Immature natural killer cell (primary cell): ENCODE data around the gene AP1G2. TPM values are rescaled to one million over a fixed set of nuclear protein-coding genes. Genes with fewer than 3 reads are reported as not detected.

Source experiments
- DNase-seq, 3 donors: peaks; one replicate each; pipeline ENCODE4 v3.0.0; 2022; ENCODE audit warnings: mixed read lengths in 1 of 3
- H3K27ac Mint-ChIP-seq, 6 donors: one replicate each; pipeline ENCODE4 v1.8.0; 2020; ENCODE audit warnings: mixed read lengths in 6 of 6, mild to moderate bottlenecking in 5 of 6, inconsistent platforms in 4 of 6, moderate library complexity in 3 of 6
- H3K27me3 Mint-ChIP-seq, 3 donors: one replicate each; pipeline ENCODE4 v1.8.0; 2020 to 2021; ENCODE audit warnings: low read depth in 3 of 3, mild to moderate bottlenecking in 3 of 3, mixed read lengths in 3 of 3, moderate library complexity in 3 of 3, inconsistent platforms in 1 of 3
- H3K36me3 Mint-ChIP-seq, 3 donors: one replicate each; pipeline ENCODE4 v1.8.0; 2020; ENCODE audit warnings: mixed read lengths in 3 of 3, inconsistent platforms in 2 of 3, mild to moderate bottlenecking in 2 of 3
- H3K4me1 Mint-ChIP-seq, 2 donors: one replicate each; pipeline ENCODE4 v1.8.0; 2020; ENCODE audit warnings: inconsistent platforms in 2 of 2, mild to moderate bottlenecking in 2 of 2, mixed read lengths in 2 of 2, moderate library complexity in 1 of 2
- H3K4me3 Mint-ChIP-seq, 5 donors: one replicate each; pipeline ENCODE4 v1.8.0; 2020; ENCODE audit warnings: mild to moderate bottlenecking in 5 of 5, mixed read lengths in 5 of 5, inconsistent platforms in 3 of 5, moderate library complexity in 3 of 5
- H3K9me3 Mint-ChIP-seq, 6 donors: one replicate each; pipeline ENCODE4 v1.8.0; 2020; ENCODE audit warnings: mild to moderate bottlenecking in 6 of 6, mixed read lengths in 6 of 6, inconsistent platforms in 4 of 6, moderate library complexity in 3 of 6
- polyA plus RNA-seq, 3 donors: library from polyadenylated mRNA; unstranded; fragments of 300-500 nt; fragmentation: Illumina TruSeq; gene quantifications; one replicate each; pipeline ENCODE4 v1.2.3, GENCODE V29; 2021

The AP1G2 gene
- polyA plus RNA-seq, 3 donors from 2014 or later, result 62.9 to 80.7 (median 64.4) TPM

GRCh38 chr14:23529016-23529415, 38.6 kb downstream of the AP1G2 start:
- Mint-ChIP-seq H3K27me3 (peaks cover 0 to 2% (median 2%) of the 10 kb centered on the region in 3 donors), H3K9me3 (no peaks in the 10 kb centered on the region), H3K27ac (no peak overlapping the region), H3K4me1 (no peaks in the 10 kb centered on the region), H3K36me3 (no peaks in the 10 kb centered on the region), H3K4me3 (no peak overlapping the region)
- DNase-seq, result no peak

DNA sequence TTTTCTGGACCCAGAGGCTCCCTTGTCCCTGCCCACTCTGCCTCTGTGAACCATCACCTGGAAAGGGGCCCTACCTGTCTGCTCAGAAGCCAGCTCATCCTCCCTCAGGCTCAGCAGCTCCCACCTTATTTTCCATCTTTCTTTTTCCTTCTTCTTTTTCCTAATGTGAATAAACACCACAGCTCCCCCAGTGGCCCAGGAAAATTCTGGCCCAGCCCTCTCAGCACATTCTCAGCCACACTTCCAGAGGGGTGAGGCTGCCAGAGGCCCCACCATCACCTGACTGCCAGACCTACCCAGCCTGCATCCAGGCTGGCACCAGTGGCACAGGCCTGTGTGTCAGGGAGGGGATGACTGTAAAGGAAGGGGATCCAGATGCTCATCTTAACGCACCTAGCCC, 39.0 kb downstream of the AP1G2 start:
- no peaks in the 10 kb centered on the region for H3K36me3 Mint-ChIP-seq
- H3K4me1 Mint-ChIP-seq, result no peaks in the 10 kb centered on the region
- H3K27me3 Mint-ChIP-seq, result peaks cover 0 to 2% (median 2%) of the 10 kb centered on the region in 3 donors
- no peak overlapping the region for H3K27ac Mint-ChIP-seq
- H3K4me3 Mint-ChIP-seq, result no peak overlapping the region
- no peaks in the 10 kb centered on the region for H3K9me3 Mint-ChIP-seq
- no peak for DNase-seq

DNA sequence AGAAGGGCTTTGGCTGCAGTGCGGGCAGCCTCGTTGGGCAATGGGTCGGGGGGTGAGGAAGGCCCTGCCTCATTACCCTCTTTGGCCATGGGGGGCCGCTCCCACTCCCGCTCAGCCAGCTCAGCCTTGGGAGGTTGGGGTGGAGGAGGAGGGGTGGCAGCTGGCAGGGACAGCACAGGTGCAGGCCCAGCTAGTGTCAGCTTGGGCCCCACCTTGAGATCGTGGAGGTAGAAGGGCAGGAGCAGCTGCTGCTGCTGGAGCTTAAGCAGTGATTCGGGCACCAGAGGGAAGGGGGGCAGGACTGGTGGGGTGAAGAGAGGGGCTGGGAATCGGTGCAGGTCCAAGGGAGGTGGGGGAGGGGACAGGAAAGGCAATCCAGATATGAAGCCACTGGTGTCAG, 42.0 kb downstream of the AP1G2 start:
- no peak overlapping the region for H3K27ac Mint-ChIP-seq
- no peak overlapping the region for H3K4me3 Mint-ChIP-seq
- no peaks in the 10 kb centered on the region for H3K9me3 Mint-ChIP-seq
- H3K4me1 Mint-ChIP-seq, result no peaks in the 10 kb centered on the region
- DNase-seq, result no peak
- peaks cover 0 to 2% (median 2%) of the 10 kb centered on the region in 3 donors for H3K27me3 Mint-ChIP-seq
- H3K36me3 Mint-ChIP-seq, result no peaks in the 10 kb centered on the region

DNA sequence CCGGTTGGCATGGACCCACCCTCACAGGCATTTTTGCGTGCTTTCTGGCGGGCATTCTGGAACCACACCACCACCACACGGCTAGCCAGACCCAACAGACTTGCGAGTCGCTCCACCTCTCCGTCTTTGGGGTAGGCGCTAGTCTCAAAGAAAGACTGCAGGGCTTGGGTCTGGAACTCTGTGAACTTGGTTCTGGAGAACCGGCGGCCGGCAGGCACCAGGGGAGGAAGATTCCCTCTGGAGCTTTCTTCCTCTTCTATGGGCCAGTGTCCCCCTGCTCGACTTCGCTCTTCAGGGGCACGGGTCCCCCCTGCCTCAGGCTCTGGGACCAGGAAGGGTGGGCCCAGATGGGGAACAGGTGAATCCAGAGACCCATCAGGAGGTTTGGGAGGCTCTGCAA, 42.6 kb downstream of the AP1G2 start:
- Mint-ChIP-seq H3K36me3 (no peaks in the 10 kb centered on the region), H3K9me3 (no peaks in the 10 kb centered on the region), H3K4me3 (no peak overlapping the region), H3K4me1 (no peaks in the 10 kb centered on the region), H3K27ac (no peak overlapping the region), H3K27me3 (peaks cover 0 to 2% (median 2%) of the 10 kb centered on the region in 3 donors)
- DNase-seq, result no peak

GRCh38 chr14:23523229-23524016, 44.2 kb downstream of the AP1G2 start:
- no peak for DNase-seq
- Mint-ChIP-seq H3K4me3 (no peak overlapping the region), H3K36me3 (peaks cover 0 to 4% (median 0%) of the 10 kb centered on the region in 3 donors), H3K27ac (no peak overlapping the region), H3K9me3 (no peaks in the 10 kb centered on the region), H3K27me3 (no peaks in the 10 kb centered on the region), H3K4me1 (no peaks in the 10 kb centered on the region)

DNA sequence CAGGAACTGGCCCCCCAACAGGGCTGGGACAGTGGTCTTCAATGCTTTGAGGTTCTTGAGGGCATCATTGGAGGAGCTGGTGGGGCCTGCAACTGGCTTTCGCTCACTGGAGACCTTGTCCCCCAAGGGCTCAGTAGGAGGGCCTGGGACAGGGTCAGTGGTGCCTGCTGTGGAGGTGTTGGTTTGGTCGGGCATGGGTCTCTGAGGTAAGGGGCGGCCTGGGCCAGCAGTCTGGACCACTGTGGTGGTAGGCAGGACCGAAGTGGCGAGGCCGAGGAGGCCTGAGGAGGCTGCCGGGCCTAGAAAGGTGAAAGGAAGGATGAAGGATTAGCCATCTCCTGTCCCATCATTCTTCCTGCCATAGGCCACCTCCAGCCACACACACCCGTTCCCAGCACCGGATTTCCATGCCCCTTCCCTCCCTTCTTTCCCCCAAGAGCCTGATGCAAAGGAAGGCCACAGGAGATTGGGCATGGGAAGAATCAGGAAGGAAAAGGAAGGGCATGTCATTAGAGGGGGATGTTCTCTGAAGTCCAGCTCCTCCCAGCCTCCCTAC, 44.9 kb downstream of the AP1G2 start:
- peaks cover 0 to 4% (median 0%) of the 10 kb centered on the region in 3 donors for H3K36me3 Mint-ChIP-seq

DNA sequence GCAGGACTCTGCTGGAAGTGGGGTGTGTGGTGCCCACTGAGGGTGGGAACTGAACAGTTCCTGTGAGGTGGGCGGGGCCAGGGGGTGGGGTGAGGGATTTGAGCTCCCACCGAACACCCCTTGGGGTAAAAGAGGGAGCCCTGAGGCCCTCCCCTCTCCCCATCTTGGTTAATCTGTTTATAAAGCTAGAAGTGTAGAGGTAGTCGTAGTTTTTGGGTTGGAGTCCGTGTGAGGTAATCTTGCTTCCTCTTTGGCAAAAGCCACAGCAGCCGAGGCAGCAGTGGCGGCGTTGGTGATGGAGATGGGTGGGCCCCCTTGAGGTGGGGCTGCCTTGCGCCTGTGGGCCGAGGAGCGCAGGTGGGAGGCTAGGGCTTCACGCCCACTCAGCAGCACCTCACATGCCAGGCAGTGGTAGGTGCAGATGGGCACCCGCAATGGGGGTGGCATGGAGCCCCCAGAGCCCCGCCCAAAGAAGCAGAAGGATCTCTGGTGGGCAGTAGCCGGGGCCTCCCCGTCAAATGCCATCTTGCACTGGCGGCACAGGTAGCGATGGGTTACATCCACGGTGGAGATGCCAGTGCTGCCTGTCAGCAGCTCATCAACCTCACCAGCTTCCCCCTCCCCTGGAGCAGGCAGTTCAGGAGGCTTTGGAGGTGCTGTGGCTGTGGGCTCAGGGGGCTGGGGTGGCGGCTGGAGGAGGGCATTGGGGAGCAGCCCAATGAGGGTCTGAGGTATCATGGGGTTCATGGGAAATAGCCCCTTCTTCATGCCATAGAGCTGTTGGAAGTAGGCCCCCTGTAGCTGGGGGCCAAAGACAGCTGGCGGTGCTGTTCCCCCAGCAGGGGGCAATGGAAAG, 45.6 kb downstream of the AP1G2 start:
- Mint-ChIP-seq H3K4me3 (no peak overlapping the region), H3K4me1 (no peaks in the 10 kb centered on the region), H3K9me3 (no peaks in the 10 kb centered on the region), H3K27ac (no peak overlapping the region), H3K36me3 (peaks cover 0 to 4% (median 0%) of the 10 kb centered on the region in 3 donors), H3K27me3 (no peaks in the 10 kb centered on the region)
- DNase-seq, result no peak

More for the DNA sequence above, 44.9 kb downstream of the AP1G2 start:
- Mint-ChIP-seq H3K4me1 (no peaks in the 10 kb centered on the region), H3K4me3 (no peak overlapping the region), H3K27me3 (no peaks in the 10 kb centered on the region), H3K9me3 (no peaks in the 10 kb centered on the region), H3K27ac (no peak overlapping the region)
- DNase-seq, result no peak

GRCh38 chr14:23520899-23521533, 46.6 kb downstream of the AP1G2 start:
- no peak for DNase-seq
- Mint-ChIP-seq H3K27ac (no peak overlapping the region), H3K27me3 (no peaks in the 10 kb centered on the region), H3K36me3 (peaks cover 0 to 4% (median 0%) of the 10 kb centered on the region in 3 donors), H3K4me1 (no peaks in the 10 kb centered on the region), H3K4me3 (no peak overlapping the region), H3K9me3 (no peaks in the 10 kb centered on the region)

- Mint-ChIP-seq H3K4me3 (no peak overlapping the region), H3K9me3 (no peaks in the 10 kb centered on the region), H3K36me3 (peaks cover 0 to 5% (median 0%) of the 10 kb centered on the region in 3 donors), H3K27me3 (peaks cover 0 to 1% (median 0%) of the 10 kb centered on the region in 3 donors), H3K27ac (no peak overlapping the region), H3K4me1 (no peaks in the 10 kb centered on the region)
- DNase-seq, result no peak
Measured at GRCh38 chr14:23518709-23519108, 48.9 kb downstream of the AP1G2 start.

DNA sequence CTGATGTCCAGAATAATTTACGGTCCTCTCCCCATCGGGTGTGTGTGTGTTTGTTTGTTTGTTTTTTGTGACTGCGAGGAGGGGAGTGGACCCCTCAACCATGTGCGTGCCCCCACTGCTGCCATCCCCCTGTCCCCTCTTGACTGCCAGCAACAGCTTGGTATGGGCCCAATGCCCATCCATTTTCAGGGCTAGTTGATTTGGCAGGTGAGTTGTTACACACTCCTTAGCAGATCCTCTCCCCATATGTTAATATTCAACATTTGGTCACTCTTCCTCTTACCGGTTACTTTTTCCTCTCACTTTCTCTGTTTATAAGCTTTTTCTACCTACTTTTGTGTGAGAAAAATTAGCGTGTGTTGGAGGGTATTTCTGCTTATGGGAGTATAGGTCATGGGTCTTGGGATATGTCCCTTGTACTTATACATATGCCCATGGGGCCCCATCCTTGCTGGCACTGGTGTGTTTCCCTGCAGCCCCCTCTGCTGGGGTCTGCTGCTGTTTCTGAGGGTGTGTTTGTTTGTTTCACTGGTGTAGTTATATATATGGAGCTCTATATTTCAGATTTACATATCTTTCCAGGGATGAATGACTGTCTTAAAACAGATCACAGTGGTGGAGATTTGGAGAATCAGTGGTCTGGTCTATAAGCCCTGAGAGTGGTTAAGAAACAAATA, 49.8 kb downstream of the AP1G2 start:
- H3K36me3 Mint-ChIP-seq, result peaks cover 0 to 8% (median 0%) of the 10 kb centered on the region in 3 donors
- no peak overlapping the region for H3K4me3 Mint-ChIP-seq
- H3K27me3 Mint-ChIP-seq, result peaks cover 0 to 2% (median 1%) of the 10 kb centered on the region in 3 donors
- no peak overlapping the region for H3K27ac Mint-ChIP-seq
- no peaks in the 10 kb centered on the region for H3K4me1 Mint-ChIP-seq
- DNase-seq, result no peak
- no peaks in the 10 kb centered on the region for H3K9me3 Mint-ChIP-seq

- no peak overlapping the region for H3K4me3 Mint-ChIP-seq
- peaks cover 2 to 5% of the 10 kb centered on the region in 2 donors for H3K4me1 Mint-ChIP-seq
- H3K27me3 Mint-ChIP-seq, result peaks cover 0 to 2% (median 1%) of the 10 kb centered on the region in 3 donors
- no peaks in the 10 kb centered on the region for H3K9me3 Mint-ChIP-seq
- H3K36me3 Mint-ChIP-seq, result peaks cover 3 to 13% (median 4%) of the 10 kb centered on the region in 3 donors
- no peak for DNase-seq
- no peak overlapping the region for H3K27ac Mint-ChIP-seq
Measured at GRCh38 chr14:23514644-23514957, 53.0 kb downstream of the AP1G2 start.

GRCh38 chr14:23513818-23514643, 53.6 kb downstream of the AP1G2 start:
- Mint-ChIP-seq H3K27ac (peak overlapping the region in 1 of 6 donors; percentile 17), H3K36me3 (peaks cover 3 to 13% (median 4%) of the 10 kb centered on the region in 3 donors)

More at GRCh38 chr14:23513818-23514643, 53.6 kb downstream of the AP1G2 start:
- peaks cover 2 to 5% of the 10 kb centered on the region in 2 donors for H3K4me1 Mint-ChIP-seq
- H3K27me3 Mint-ChIP-seq, result peaks cover 0 to 2% (median 1%) of the 10 kb centered on the region in 3 donors
- DNase-seq, result no peak
- H3K9me3 Mint-ChIP-seq, result no peaks in the 10 kb centered on the region
- no peak overlapping the region for H3K4me3 Mint-ChIP-seq
